ENCODE results near the gene TSPAN14. TPM values are rescaled to one million over a fixed set of nuclear protein-coding genes. Genes with fewer than 3 reads are reported as not detected.

Gene TSPAN14
- total and polyA plus RNA-seq, 2 of the 8 experiments (the other 6 are each of a cell fraction or from before 2014, with no cell fraction given) = 47.4 to 57.8 TPM

DNA sequence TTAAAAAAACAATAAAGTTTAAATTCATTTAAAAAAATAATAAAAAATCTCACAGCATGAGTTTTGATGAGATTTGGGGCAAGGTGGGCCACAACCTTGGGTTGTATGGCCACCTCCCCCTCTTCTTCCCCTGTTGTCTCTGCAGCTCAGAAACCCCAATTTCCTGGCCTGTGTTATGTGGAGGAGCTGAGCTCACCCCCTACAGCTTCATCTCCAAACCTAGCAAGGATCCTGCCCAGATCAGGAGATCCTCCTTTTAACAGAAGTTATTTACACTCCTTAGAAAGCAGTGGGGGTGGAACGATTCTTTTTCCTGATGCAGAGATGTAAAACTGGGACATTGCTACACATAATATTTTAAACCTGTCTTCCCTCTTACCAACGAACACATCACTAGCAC lies 76.7 kb downstream of the TSPAN14 start:
- WGBS, 2 experiments (ENCODE audit: extremely low coverage in 1 of 2, insufficient coverage in 1 of 2, insufficient read length in 1 of 2, insufficient replicate concordance in 2 of 2, low coverage in 1 of 2, low lambda C conversion rate in 2 of 2, missing lambda C conversion rate in 1 of 2) = 71% methylated on average over 2 of the region's 2 CpGs; no CpG with 5 or more reads in 1 of the 2 experiments
- Histone ChIP-seq H2BK5ac (ENCODE audit: low read depth, low read length) (no peak overlapping the region), H3K18ac (ENCODE audit: extremely low read depth, low read length) (no peak overlapping the region), H2BK12ac (ENCODE audit: low read depth, low read length) (no peak overlapping the region), H3K14ac (ENCODE audit: insufficient read length) (no peak overlapping the region), H3K56ac (replicated peaks; ENCODE audit: insufficient read length, low read depth, low read length) (no peak overlapping the region), H3K9ac (replicated peaks in 1 of 4; ENCODE audit: extremely low read depth in 1 of 4, low read depth in 3 of 4, low read length in 3 of 4) (no peak overlapping the region), H4K8ac (ENCODE audit: extremely low read depth, insufficient read depth, low read length) (no peak overlapping the region), H3K79me2 (ENCODE audit: control insufficient read depth in 1 of 2, insufficient read depth in 2 of 2, low read length in 2 of 2) (no peaks in the 10 kb centered on the region), H3K4ac (replicated peaks; ENCODE audit: insufficient read length, low read depth, low read length) (no peak overlapping the region), H3K27ac (ENCODE audit: low read depth, low read length) (no peak overlapping the region), H2BK15ac (ENCODE audit: low read length) (no peak overlapping the region), H3K9me3 (ENCODE audit: insufficient read depth in 2 of 2, low read depth in 1 of 2, low read length in 1 of 2) (peaks cover 0 to 7% of the 10 kb centered on the region in 2 experiments; a peak in 2 of 4 replicates), H3K23ac (ENCODE audit: insufficient read length) (no peak overlapping the region), H3K4me1 (replicated peaks in 1 of 4; ENCODE audit: control insufficient read depth in 3 of 4, insufficient read depth in 4 of 4, low read length in 3 of 4) (peaks cover 0 to 4% (median under 1%) of the 10 kb centered on the region in 4 experiments; a peak in 5 of 7 replicates), H3K36me3 (ENCODE audit: control insufficient read depth in 2 of 4, insufficient read depth in 4 of 4, low read length in 3 of 4) (no peaks in the 10 kb centered on the region), H3K4me3 (ENCODE audit: extremely low read depth in 1 of 4, insufficient read depth in 2 of 4, low read depth in 3 of 4, low read length in 4 of 4) (no peak overlapping the region), H4K20me1 (replicated peaks in 1 of 2; ENCODE audit: control insufficient read depth in 1 of 2, insufficient read depth in 2 of 2, low read length in 2 of 2) (peaks cover 0 to 2% of the 10 kb centered on the region in 2 experiments), H2AFZ (ENCODE audit: low read length) (no peak overlapping the region), H2AK5ac (ENCODE audit: low read depth, low read length) (no peak overlapping the region), H4K5ac (ENCODE audit: insufficient read length, low read depth, low read length) (no peak overlapping the region), H4K91ac (replicated peaks; ENCODE audit: insufficient read length, low read length) (no peak overlapping the region), H3K27me3 (replicated peaks in 1 of 4; ENCODE audit: control insufficient read depth in 3 of 4, extremely low read depth in 1 of 4, insufficient read depth in 3 of 4, low read length in 3 of 4) (no peaks in the 10 kb centered on the region), H3K79me1 (ENCODE audit: low read depth, low read length) (no peaks in the 10 kb centered on the region), H2BK20ac (ENCODE audit: low read length) (no peak overlapping the region), H3K23me2 (ENCODE audit: low read depth, low read length) (no peaks in the 10 kb centered on the region), H2BK120ac (replicated peaks; ENCODE audit: low read depth, low read length) (no peak overlapping the region), H3K4me2 (ENCODE audit: insufficient read depth in 1 of 2, low read depth in 2 of 2, low read length in 2 of 2) (peak overlapping the region in 1 of 2 experiments; percentile 40; a peak in 1 of 4 replicates)
- TF ChIP-seq JUND (IDR thresholded peaks at IDR 0.05; ENCODE audit: low read length) = no peak
- no peak for TF ChIP-seq TAF1 (IDR thresholded peaks at IDR 0.05; ENCODE audit: low read depth, low read length)
- no peak for TF ChIP-seq CHD2 (IDR thresholded peaks at IDR 0.05; ENCODE audit: low read length)
- no peak for TF ChIP-seq TCF12 (IDR thresholded peaks at IDR 0.05; ENCODE audit: low read depth, low read length)
- TF ChIP-seq, protein P1, sequence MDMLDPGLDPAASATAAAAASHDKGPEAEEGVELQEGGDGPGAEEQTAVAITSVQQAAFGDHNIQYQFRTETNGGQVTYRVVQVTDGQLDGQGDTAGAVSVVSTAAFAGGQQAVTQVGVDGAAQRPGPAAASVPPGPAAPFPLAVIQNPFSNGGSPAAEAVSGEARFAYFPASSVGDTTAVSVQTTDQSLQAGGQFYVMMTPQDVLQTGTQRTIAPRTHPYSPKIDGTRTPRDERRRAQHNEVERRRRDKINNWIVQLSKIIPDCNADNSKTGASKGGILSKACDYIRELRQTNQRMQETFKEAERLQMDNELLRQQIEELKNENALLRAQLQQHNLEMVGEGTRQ (IDR thresholded peaks at IDR 0.05; ENCODE audit: low read length) = no peak
- FAIRE-seq = no peak
- POLR2A ChIA-PET (ENCODE audit: partially characterized antibody) = no interaction called here
- DNase-seq (ENCODE audit: low read depth in 1 of 2, low spot score in 2 of 2) = no peak
- CTCF ChIA-PET (ENCODE audit: partially characterized antibody) = interaction anchor here (0.7 to 2.1 kb wide), 3 partner anchors 65 to 119 kb away, joined by 3 to 5 read pairs (median 3); no protein-coding TSS in a partner anchor
